HG02884 (cell line): ENCODE results near the gene DIP2C.
A peak's percentile ranks its signal among the peaks of the same experiment; 100 is the strongest.
"Not testable (repeated sequence)": the region's sequence is repeated elsewhere in the genome, so short reads cannot be mapped to it uniquely, and the experiment has no call there.

Experiments
- ATAC-seq: cut with Tn5 transposase; IDR thresholded peaks from one replicate; pipeline ENCODE4 v1.9.1; 2021; ENCODE audit warnings: mild to moderate bottlenecking, moderate library complexity; ENCODE audit not compliant: unreplicated experiment

DIP2C gene

DNA sequence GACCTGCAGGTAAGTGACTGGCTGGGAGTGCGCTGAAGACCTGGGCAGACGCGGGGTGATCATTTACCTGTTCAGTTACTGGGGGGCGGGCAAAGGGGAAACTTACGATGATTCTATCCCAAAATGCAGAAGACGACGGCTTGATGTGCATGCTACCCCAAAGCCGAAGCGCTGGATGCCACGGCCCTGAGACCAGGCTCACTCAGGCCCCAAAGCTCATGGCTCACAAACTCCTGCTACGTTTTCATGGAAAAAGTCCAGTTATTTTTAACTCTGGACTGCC lies 200.6 kb downstream of the DIP2C start:
- no peak for ATAC-seq

DNA sequence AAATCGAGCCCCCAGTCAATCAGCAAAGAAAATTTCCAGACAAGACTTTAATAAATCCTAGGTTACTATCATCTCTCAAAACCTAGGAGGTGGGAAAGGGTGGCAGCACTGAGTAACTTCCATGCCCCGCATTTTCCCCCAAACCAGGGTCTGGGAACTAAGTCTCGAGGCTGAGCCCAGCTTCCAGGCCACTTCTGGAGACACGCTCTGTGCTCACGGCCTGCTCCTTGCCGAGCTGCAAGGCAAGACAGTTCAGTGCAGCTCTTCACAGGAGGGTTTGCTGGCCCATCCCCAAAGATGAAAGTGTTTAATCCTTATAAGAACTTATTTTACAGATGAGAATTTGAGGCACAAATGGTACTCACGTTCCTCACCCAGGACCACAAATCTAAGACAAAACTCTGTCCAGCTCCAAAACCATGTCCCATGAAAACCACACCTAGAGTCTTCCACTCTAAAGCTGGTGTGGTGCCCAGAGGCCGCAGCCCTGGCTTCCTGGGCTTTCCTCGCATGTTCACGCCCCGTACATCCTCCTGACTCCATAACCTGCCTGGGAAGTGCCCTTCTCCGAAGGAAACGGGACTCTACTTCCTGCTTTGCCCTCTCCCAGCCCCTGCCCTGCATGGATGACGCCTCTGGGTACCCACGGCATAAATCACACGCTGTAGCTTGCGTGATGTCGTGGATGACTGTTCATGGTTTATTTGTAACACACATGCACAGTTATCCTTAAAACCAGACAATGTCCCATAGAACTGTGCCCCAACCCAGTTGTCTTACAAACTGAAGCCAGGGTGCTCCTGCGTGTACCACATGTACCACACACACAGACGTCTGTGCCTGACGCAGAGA lies 201.2 kb downstream of the DIP2C start:
- ATAC-seq = no peak

DNA sequence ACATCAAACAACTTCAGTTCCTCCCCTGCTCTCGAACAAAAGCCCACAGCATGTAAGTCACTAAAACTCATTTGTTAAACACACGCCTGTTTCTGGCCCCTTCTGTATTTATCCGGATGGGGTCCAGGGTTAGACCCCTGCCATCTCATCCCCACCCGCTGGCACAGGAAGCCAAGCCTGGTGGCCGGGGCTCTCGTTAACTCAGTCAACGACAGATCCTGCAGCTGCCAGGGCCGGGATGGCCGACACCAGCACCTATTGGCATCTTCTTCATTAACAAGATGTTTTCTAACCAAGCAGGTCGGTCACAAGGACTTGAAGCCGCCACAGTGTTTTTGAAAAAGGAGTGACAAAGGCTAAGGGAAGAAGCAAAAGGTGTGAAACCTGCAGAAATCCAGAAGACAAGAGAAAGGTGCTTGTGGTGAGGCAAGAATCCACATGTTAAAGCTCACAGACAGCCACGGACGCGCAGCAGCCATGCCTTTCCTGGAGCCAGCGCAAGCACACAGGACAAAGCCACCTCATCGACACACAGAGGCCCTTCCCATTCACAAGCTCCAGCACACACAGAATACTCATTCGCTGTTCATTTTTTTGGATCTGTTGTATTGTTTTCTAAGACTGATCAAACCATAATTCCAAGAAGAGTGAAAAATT lies 202.7 kb downstream of the DIP2C start:
- no peak for ATAC-seq

DNA sequence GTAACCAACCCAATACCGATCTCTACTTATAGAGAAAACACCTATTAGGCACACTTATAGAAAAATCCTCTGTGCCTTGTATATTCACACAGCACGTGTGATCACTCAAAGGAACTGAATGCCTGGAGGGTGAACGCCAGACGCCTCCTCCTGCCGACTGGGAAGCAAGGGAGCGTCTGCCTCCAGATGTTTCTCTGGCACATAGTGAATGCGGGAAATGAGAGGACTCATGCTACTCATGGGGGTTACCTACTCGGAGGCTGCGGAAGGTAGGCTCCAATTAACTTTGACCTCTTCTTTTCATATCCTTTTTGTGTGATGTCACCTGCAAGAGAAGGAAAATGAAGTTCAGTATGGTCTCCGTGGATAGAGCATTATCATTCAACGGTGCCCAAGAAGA lies 203.3 kb downstream of the DIP2C start:
- ATAC-seq = no peak

DNA sequence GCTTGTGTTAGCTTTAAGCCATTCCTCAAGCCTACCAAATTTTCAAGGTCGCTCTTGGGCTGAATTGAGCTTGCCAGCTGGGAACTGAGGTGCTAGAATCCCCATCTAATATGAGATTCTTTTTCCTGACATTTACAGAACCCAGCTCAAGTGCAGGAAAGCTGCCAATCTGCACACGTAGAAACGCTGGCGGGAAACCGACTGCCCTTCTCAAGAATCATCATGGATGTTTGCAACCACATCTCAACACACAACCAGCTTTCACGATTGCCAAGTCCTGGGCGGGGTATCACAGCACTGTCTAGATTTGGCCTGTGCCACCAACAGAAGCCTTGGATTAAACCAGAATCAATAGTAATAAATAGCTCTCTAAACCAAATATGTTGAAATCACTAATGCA lies 203.7 kb downstream of the DIP2C start:
- ATAC-seq = no peak

DNA sequence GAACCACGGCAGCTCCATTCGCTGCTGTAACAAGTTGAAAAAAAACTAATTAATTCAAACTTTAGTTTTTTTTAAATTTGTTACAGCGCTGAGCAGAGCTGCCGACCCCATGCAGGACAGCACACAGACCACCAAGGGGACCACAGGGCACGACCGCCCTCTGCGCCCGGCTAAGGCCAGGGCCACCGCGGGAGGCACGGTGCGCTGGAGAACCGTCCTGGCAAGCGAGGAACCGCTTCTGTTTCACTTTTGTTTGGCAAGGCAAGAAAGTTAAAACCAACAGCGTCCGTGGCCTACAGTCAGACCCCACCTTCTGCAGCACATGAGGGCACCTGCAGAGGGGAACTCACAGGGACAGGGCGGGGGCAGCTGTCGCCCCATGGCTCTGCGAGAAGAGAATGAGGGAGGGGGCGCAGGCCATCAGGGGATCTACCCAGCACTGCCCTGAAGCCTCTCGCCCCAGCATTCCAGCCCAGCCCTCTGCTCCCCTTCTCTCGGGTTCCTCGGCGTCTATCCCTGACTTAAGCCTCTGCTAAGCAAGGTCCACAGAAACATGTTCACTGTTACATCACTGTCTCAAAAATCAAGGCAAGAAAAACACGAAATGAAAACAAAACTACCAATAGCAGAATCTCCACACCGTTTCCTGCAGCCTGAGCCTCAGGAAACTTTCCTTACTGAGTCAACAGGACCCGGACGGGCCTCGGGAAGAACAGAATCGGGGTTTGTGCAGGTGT lies 204.4 kb downstream of the DIP2C start:
- peak; percentile 60 for ATAC-seq

- ATAC-seq = peak; percentile 62
Measured at GRCh38 chr10:484441-484924, 205.0 kb downstream of the DIP2C start.

DNA sequence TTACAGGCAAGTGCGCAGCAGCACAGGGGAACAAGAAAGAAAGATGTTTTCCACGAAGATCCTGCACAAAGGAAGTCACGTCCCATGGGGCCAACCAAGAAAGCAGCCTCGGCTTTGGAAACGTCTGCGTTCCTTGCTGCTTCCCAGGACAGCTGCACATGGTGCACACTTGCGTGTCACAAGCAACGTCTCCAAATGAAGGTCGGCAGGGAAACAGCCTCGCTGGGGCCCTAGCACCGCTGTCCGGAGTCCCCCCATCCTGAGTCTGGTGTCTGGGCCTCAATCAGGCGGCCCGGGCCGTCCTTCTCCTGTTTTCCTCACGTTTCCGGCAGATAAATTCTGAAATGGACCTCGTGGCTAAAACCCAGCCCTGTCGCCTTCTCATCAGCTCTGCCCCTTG lies 206.2 kb downstream of the DIP2C start:
- ATAC-seq = no peak

GRCh38 chr10:482848-483247 lies 206.6 kb downstream of the DIP2C start:
- no peak for ATAC-seq

DNA sequence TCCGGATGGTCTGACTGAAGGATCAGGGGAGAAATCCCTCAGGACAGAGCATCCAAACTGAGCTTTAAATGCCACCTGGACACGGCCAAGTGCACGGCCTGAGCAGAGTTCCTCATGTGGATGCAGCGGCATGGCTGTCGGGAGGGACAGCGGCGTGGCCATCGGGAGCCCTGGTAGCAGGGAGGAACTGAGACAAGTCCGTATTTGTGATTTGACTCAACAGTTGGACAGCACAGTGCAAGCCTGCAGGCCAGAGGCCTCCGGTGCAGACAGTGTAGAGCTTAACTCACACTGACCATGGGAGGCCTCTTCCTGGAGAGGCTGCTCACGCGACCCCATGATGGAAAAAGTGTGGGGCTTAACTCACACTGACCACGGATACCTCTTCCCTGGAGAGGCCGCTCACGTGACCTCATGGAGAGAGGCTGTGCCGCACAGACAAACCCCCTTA lies 207.4 kb downstream of the DIP2C start:
- no peak for ATAC-seq

DNA sequence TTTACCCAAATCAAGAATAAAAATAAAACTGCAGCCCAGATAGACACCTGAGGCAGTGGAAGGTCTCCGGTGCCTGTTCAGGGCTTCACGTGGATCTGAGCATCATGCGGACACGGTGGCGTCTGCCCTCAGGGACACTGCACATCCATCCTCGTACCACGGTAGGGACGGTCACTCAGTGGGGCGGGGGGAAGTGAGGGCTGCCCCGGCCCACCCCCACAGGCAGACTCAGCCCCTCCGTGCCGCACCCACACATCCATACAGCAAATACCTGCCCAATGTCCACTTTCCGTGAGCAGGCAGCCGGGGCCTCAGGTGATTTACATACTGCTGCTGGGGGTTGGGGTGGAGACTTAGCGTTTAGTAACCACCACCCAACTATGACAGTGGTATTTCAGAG lies 207.8 kb downstream of the DIP2C start:
- ATAC-seq = no peak

- ATAC-seq = no peak
Measured at GRCh38 chr10:480928-481552, 208.4 kb downstream of the DIP2C start.

GRCh38 chr10:480498-480927 lies 209.0 kb downstream of the DIP2C start:
- ATAC-seq = no peak

GRCh38 chr10:479706-480497 lies 209.6 kb downstream of the DIP2C start:
- ATAC-seq = not testable (repeated sequence)

- ATAC-seq = no peak
Measured at GRCh38 chr10:478471-479245, 210.8 kb downstream of the DIP2C start.

DNA sequence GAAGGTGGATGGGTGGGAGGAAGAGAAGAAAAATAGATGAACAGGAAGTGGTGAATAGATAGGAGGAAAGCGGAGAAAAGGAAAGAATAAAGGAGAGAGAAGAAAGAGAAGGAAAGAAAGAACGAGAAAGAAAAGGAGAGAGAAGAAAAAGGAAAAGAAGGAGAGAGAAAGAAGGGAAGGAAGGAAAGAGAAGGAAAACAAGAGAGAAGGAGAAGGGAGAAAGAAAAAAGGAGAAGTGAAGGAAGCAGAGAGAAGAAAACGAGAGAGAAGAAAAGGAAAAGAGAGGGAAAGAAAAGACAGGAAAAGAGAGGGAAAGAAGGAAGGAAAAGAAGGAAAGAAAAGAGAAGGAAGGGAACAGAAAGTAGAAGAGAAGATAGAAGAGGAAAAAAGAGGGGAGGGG lies 211.8 kb downstream of the DIP2C start:
- ATAC-seq = no peak

GRCh38 chr10:476455-476780 lies 213.1 kb downstream of the DIP2C start:
- ATAC-seq = no peak

DNA sequence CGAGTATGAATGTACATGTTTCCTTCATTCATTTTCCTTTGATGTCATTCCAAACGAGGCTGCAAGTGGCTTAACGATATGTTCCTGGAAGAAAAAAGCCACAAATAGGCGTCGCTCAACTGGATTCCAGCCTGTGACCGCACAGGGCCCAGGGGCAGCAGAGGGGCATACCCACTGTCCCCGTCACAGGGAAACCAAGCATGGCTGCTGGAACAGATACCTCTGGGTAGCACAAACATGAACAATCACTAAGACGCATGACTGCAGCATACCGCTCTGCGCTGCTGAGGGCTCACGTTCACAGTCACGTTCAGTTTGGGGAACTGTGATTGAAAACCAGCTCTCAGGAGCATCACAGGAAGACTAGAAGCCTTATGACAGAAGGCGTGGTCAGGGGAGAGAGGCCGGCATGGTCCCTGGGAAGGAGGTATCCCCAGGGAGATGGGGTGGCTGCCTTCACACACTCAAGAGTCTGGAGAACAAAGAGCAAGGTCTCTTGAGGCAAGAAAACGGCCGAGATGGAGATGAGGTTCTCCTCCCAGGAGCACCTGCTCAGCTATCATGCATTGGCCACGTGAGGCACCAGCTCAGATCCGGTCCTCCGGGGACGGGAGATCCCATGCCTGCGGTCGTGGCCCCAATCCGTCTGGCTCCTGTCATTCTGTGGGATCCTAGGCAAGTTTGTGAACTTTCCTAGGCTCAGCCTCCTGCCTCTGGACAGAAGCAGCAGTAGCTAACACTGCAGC lies 213.6 kb downstream of the DIP2C start:
- no peak for ATAC-seq

DNA sequence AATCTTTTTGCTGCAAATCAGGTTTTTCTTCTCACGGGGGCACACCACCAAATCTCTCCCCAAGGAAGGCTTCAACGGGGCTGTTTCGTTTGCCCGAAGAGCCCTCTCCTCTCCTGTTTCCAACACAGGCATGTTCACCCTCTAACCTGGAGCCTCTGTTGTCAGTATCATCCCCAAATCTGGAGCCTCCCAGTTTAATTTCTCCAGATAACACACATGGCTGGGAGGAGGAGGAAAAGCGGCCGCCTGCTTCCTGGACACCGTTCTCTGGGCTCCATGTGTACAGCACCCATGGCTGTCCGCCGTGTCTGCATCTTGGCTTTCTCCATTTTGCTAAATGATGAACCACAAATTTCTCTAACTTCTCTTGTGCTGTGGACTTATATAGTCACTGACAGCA lies 214.5 kb downstream of the DIP2C start:
- no peak for ATAC-seq
